HuH-7 (cell line): ENCODE results near the gene ZNF584.

Source experiments
- DNase-seq: peaks from one replicate; pipeline ENCODE4 v3.0.0; 2011; ENCODE audit warnings: low spot score

Gene ZNF584

DNA sequence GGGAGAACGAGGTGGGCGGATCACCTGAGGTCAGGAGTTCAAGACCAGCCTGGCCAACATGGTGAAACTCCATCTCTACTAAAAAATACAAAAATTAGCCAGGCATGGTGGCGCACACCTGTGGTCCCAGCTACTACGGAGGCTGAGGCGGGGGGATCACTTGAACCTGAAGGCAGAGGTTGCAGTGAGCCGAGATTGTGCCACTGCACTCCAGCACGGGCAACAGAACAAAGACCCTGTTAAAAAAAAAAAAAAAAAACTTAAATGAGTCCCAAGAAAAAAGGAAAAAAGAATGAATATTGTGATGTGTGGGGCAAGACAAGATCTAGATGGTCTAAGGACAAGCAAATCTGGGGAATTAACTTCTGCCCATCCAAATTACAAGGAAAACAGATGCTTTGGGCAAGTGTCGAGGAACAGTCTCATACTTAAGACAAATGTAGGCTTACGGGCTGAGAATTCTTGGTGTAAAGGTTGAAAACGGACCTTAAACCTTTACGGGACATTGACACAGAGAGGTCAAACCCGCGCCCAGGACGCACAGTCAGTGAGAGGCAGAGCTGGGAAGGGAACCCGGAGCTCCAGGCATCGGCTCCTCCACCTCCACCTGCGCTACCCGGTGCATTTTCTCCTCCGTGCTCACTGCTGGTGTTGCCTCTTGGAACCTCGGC, 57.8 kb downstream of the ZNF584 start:
- no peak for DNase-seq

DNA sequence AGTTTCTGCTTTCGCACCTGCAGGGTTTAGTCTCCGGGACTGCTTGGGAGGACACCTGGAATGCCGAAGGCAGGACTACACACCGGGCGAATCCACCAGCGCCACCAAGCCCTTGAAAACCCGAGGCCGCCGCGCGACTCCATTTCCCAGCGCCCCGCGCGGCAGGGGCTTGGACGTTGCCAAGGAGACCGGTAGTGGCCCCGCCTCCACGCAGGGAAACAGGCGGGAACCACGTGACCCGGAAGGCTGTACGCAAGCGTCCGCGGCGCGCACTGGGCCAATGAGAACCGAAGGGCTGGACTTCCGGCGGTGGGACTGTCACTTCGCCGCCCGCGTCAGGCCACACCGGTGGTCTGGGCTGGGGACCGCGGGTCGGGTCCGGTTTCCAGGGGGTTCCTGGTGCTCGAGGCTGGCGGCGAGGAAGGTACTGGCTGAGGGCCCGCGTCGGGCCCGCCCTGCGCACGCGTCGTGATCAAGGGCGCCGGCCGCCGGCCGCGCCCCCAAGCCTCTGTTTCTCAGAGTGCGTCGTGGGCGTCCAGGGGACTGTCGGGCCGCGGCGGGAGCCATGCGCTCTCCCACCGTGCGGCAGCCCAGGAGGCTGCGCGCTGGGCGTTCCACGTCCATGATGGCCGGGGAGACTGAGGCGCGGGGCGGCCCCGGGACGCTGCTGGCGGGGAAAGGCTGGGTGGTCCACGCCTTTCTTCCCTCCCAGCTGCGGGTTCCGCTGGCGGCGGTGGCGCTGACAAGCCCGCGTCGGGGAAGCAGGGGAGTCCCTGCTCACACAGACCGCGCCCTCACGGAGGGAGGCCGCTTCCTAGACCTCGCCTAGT, 58.5 kb downstream of the ZNF584 start, which contains the start of gene ZNF324:
TSS of gene ZNF324 (plus strand) at position 321 of the 830 bp plus-strand sequence. CDS start 2,106 bp downstream, outside the sequence.
- peak; percentile 96 for DNase-seq
